Measurements from ENCODE around the gene ADK. TPM values are rescaled to one million over a fixed set of nuclear protein-coding genes. Genes with fewer than 3 reads are reported as not detected.

The ADK gene
- total and polyA plus RNA-seq, 11 donors: 20.8 to 55.5 (median 39.8) TPM

GRCh38 chr10:74153676-74154075 lies 2.7 kb downstream of the ADK start:
- H3K9me3 ChIP-seq: no peaks in the 10 kb centered on the region
- H3K36me3 ChIP-seq: no peaks in the 10 kb centered on the region
- DNase-seq: no peak
- ATAC-seq: no peak
- TF ChIP-seq POLR2A (IDR thresholded peaks at IDR 0.05) (no peak), CTCF (IDR thresholded peaks at IDR 0.05) (no peak)
- H3K4me1 ChIP-seq: peaks cover 0 to 57% (median 34%) of the 10 kb centered on the region in 12 donors
- H3K27me3 ChIP-seq: no peaks in the 10 kb centered on the region
- intact Hi-C loops (cut with DNase I): loop anchor here in 4 of 10 donors (10.0 kb wide), 3 partner anchors 81 to 1081 kb away; partner anchors contain the start of gene COMTD1 (in 2 of the 4)
- H3K27ac ChIP-seq: peak overlapping the region in 10 of 12 donors; percentile 26 to 95 (median 92)
- H3K4me3 ChIP-seq: peak overlapping the region in 8 of 12 donors; percentile 0 to 96 (median 80)
- WGBS, 4 donors: 41 to 49% (median 45%) methylated on average over 4 of the region's 4 CpGs

DNA sequence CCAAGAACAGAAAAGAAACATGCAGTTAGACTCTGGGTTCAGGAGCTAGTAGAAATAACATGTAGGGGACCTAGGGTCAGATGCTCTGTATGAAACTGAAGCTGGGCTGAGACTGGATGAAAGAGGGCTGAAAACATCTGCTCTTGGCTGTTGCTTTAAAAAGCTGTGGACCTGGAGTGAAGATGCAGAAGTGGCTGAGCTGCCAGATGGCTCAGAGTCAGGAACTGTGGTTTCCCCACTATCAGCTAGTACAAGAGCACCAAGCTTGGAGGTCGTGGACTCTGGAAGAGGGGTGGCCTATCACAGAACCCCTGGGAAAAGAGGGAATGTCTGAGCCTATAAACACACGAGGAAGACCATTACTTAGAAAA lies 5.9 kb downstream of the ADK start:
- 13 to 23% (median 21%) methylated on average over 2 of the region's 2 CpGs for WGBS, 4 donors
- Histone ChIP-seq H3K9me3 (no peaks in the 10 kb centered on the region), H3K27ac (peak overlapping the region in 9 of 12 donors; percentile 2 to 49 (median 20)), H3K4me3 (no peak overlapping the region), H3K36me3 (peaks cover 0 to 7% (median 0%) of the 10 kb centered on the region in 9 donors), H3K4me1 (peaks cover 0 to 41% (median 19%) of the 10 kb centered on the region in 12 donors), H3K27me3 (no peaks in the 10 kb centered on the region)
- TF ChIP-seq CTCF (IDR thresholded peaks at IDR 0.05) (no peak), POLR2A (IDR thresholded peaks at IDR 0.05) (no peak)
- intact Hi-C loops (cut with DNase I): loop anchor here in 4 of 10 donors (10.0 kb wide), 3 partner anchors 78 to 1078 kb away; partner anchors contain the start of gene COMTD1 (in 2 of the 4)
- DNase-seq (peak in 4 of 5 donors; percentile 53 to 86 (median 68)), ATAC-seq (peak; percentile 77 to 86 (median 84))

DNA sequence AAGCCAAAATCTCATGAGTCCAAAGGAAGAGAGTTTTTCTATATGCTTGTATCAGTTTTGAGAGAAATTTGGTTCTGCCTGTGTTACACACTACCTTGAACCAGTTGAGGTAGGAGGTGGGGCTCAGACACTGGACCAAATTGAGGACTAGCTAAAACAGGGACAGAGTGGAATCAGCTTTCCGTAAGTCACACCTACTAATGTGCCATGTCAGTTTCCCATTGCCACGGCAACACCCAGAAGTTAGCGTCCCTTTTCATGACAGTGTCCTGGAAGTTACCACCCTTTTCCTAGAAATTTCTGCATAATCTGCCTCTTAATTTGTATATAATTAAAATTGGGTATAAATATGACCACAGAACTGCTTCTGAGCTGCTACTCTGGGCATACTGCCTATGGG lies 9.0 kb downstream of the ADK start:
- DNase-seq (no peak), ATAC-seq (no peak)
- no peak overlapping the region for H3K27ac ChIP-seq
- TF ChIP-seq CTCF (IDR thresholded peaks at IDR 0.05): no peak
- TF ChIP-seq POLR2A (IDR thresholded peaks at IDR 0.05): no peak
- WGBS, 4 donors: 92 to 98% (median 95%) methylated on average over 3 of the region's 3 CpGs
- H3K9me3 ChIP-seq: no peaks in the 10 kb centered on the region
- H3K27me3 ChIP-seq: no peaks in the 10 kb centered on the region
- peaks cover 0 to 9% (median 0%) of the 10 kb centered on the region in 9 donors for H3K36me3 ChIP-seq
- no peak overlapping the region for H3K4me3 ChIP-seq
- peaks cover 0 to 23% (median 9%) of the 10 kb centered on the region in 12 donors for H3K4me1 ChIP-seq
- intact Hi-C loops (cut with DNase I): no loop called here

DNA sequence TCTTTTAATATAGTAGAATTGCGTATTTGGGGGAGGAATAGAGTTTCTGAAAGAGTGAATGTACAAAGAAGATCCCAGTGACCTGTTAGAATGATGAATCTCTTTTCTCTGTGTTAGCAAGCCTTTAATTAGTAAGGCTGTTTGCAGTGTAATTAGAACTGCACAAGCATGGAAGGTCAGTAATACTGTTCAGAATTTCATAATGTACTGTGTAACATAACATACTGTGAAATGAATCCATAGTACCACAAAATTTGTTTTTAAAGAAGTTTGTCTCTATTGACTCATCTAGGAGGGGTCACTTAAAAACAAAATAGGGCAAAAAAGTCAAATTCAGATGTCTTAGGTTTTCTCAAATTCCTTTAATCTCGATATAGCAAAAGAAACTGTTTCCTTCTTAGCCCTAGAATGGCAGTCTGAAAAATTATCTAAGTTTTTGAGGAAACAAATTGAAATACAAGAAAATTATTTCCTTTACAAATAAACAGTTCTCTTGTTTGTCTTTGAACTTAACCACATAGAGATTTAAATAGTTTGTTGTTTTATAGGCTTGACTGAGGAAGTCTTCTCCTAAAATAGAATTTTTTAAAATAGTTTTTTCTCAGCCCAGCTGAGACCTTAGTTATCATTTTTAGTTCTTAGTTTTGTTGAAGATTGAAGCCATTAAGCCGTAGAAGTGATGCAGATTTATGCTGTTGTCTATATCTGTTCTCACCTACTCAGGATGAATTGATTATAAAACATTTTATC lies 12.5 kb downstream of the ADK start:
- H3K4me3 ChIP-seq: no peak overlapping the region
- H3K27ac ChIP-seq: peak overlapping the region in 1 of 12 donors; percentile 6
- H3K27me3 ChIP-seq: no peaks in the 10 kb centered on the region
- DNase-seq (no peak), ATAC-seq (no peak)
- TF ChIP-seq POLR2A (IDR thresholded peaks at IDR 0.05) (no peak), CTCF (IDR thresholded peaks at IDR 0.05) (no peak)
- intact Hi-C loops (cut with DNase I): no loop called here
- WGBS, 4 donors: 67 to 79% (median 74%) methylated on average over 3 of the region's 3 CpGs
- peaks cover 0 to 27% (median 0%) of the 10 kb centered on the region in 12 donors for H3K4me1 ChIP-seq
- peaks cover 0 to 9% (median 0%) of the 10 kb centered on the region in 9 donors for H3K36me3 ChIP-seq
- no peaks in the 10 kb centered on the region for H3K9me3 ChIP-seq

Measured in heart left ventricle (tissue), 16 donors.